ENCODE data around the gene TOR1AIP1. TPM values are rescaled to one million over a fixed set of nuclear protein-coding genes. Genes with fewer than 3 reads are reported as not detected.
A peak's percentile ranks its signal among the peaks of the same experiment; 100 is the strongest.

TOR1AIP1 gene
- total RNA-seq, 1 experiment from 2014 or later = 17.3 TPM

DNA sequence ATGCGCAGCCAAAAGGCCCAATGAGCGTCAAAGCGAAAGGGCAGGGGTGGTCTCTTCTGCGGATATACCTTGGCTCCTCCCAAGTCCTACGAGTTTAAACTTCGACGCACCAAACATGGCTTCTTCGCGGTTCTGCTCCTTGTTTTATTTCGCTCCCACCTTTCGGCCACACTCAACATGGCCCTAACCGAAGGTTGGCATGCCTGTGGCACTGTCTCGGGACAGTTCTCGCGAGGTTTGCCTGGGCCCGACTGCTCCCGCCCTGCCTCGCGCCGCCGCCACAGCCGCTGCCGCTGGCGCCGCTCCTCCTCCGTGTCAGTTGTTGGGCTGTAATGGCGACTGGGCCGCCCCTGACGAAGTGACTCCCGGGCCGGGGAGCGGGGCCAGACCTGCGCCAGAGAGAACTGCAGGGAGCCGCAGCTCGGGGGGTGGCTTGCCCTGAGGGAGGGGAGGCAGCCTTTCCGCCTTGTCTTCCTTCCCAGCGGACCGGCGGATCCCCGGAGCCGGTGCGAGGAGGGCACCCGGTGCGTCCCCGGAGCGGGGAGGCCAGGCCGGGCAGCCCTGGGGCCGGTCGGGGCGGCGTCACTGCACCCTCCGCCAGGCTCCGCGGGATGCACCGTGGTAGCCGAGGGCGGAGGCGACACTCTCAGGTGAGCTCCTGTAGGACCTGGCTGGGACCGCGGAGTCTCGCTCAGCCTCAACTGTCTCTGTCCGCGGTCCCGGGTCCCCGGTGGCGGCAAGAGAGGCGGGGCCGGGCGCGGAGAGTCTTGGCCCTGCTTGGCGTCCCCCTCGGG lies 72.6 kb downstream of the TOR1AIP1 start, which contains the start of gene CEP350 (continued):
- TF ChIP-seq, protein P1, sequence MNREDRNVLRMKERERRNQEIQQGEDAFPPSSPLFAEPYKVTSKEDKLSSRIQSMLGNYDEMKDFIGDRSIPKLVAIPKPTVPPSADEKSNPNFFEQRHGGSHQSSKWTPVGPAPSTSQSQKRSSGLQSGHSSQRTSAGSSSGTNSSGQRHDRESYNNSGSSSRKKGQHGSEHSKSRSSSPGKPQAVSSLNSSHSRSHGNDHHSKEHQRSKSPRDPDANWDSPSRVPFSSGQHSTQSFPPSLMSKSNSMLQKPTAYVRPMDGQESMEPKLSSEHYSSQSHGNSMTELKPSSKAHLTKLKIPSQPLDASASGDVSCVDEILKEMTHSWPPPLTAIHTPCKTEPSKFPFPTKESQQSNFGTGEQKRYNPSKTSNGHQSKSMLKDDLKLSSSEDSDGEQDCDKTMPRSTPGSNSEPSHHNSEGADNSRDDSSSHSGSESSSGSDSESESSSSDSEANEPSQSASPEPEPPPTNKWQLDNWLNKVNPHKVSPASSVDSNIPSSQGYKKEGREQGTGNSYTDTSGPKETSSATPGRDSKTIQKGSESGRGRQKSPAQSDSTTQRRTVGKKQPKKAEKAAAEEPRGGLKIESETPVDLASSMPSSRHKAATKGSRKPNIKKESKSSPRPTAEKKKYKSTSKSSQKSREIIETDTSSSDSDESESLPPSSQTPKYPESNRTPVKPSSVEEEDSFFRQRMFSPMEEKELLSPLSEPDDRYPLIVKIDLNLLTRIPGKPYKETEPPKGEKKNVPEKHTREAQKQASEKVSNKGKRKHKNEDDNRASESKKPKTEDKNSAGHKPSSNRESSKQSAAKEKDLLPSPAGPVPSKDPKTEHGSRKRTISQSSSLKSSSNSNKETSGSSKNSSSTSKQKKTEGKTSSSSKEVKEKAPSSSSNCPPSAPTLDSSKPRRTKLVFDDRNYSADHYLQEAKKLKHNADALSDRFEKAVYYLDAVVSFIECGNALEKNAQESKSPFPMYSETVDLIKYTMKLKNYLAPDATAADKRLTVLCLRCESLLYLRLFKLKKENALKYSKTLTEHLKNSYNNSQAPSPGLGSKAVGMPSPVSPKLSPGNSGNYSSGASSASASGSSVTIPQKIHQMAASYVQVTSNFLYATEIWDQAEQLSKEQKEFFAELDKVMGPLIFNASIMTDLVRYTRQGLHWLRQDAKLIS (CRISPR knock-in tag; IDR thresholded peaks at IDR 0.05; ENCODE audit: borderline replicate concordance) = no peak; the same call in 1 of the 2 replicates
- TF ChIP-seq JUN (CRISPR knock-in tag; IDR thresholded peaks at IDR 0.05) = peak; percentile 39; the same call in 1 of the 2 replicates
- TF ChIP-seq, protein P2, sequence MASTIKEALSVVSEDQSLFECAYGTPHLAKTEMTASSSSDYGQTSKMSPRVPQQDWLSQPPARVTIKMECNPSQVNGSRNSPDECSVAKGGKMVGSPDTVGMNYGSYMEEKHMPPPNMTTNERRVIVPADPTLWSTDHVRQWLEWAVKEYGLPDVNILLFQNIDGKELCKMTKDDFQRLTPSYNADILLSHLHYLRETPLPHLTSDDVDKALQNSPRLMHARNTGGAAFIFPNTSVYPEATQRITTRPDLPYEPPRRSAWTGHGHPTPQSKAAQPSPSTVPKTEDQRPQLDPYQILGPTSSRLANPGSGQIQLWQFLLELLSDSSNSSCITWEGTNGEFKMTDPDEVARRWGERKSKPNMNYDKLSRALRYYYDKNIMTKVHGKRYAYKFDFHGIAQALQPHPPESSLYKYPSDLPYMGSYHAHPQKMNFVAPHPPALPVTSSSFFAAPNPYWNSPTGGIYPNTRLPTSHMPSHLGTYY (CRISPR knock-in tag; IDR thresholded peaks at IDR 0.05) = no peak
- no peak for TF ChIP-seq ZNF121 (CRISPR knock-in tag; IDR thresholded peaks at IDR 0.05)
- TF ChIP-seq, protein P3, sequence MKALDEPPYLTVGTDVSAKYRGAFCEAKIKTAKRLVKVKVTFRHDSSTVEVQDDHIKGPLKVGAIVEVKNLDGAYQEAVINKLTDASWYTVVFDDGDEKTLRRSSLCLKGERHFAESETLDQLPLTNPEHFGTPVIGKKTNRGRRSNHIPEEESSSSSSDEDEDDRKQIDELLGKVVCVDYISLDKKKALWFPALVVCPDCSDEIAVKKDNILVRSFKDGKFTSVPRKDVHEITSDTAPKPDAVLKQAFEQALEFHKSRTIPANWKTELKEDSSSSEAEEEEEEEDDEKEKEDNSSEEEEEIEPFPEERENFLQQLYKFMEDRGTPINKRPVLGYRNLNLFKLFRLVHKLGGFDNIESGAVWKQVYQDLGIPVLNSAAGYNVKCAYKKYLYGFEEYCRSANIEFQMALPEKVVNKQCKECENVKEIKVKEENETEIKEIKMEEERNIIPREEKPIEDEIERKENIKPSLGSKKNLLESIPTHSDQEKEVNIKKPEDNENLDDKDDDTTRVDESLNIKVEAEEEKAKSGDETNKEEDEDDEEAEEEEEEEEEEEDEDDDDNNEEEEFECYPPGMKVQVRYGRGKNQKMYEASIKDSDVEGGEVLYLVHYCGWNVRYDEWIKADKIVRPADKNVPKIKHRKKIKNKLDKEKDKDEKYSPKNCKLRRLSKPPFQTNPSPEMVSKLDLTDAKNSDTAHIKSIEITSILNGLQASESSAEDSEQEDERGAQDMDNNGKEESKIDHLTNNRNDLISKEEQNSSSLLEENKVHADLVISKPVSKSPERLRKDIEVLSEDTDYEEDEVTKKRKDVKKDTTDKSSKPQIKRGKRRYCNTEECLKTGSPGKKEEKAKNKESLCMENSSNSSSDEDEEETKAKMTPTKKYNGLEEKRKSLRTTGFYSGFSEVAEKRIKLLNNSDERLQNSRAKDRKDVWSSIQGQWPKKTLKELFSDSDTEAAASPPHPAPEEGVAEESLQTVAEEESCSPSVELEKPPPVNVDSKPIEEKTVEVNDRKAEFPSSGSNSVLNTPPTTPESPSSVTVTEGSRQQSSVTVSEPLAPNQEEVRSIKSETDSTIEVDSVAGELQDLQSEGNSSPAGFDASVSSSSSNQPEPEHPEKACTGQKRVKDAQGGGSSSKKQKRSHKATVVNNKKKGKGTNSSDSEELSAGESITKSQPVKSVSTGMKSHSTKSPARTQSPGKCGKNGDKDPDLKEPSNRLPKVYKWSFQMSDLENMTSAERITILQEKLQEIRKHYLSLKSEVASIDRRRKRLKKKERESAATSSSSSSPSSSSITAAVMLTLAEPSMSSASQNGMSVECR (CRISPR knock-in tag; IDR thresholded peaks at IDR 0.05; ENCODE audit: borderline replicate concordance) = peak; percentile 73
- peak; percentile 18; the same call in 1 of the 2 replicates for TF ChIP-seq ETV6 (CRISPR knock-in tag; IDR thresholded peaks at IDR 0.05)
- TF ChIP-seq, protein P4, sequence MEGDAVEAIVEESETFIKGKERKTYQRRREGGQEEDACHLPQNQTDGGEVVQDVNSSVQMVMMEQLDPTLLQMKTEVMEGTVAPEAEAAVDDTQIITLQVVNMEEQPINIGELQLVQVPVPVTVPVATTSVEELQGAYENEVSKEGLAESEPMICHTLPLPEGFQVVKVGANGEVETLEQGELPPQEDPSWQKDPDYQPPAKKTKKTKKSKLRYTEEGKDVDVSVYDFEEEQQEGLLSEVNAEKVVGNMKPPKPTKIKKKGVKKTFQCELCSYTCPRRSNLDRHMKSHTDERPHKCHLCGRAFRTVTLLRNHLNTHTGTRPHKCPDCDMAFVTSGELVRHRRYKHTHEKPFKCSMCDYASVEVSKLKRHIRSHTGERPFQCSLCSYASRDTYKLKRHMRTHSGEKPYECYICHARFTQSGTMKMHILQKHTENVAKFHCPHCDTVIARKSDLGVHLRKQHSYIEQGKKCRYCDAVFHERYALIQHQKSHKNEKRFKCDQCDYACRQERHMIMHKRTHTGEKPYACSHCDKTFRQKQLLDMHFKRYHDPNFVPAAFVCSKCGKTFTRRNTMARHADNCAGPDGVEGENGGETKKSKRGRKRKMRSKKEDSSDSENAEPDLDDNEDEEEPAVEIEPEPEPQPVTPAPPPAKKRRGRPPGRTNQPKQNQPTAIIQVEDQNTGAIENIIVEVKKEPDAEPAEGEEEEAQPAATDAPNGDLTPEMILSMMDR (IDR thresholded peaks at IDR 0.05) = no peak
- peak; percentile 90 for TF ChIP-seq MYBL2 (CRISPR knock-in tag; IDR thresholded peaks at IDR 0.05)
- no peak for TF ChIP-seq NR1H2 (CRISPR knock-in tag; IDR thresholded peaks at IDR 0.05)
- TF ChIP-seq CREB1 (CRISPR knock-in tag; IDR thresholded peaks at IDR 0.05) = no peak; the same call in 1 of the 2 replicates
- TF ChIP-seq, protein P5, sequence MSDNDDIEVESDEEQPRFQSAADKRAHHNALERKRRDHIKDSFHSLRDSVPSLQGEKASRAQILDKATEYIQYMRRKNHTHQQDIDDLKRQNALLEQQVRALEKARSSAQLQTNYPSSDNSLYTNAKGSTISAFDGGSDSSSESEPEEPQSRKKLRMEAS (CRISPR knock-in tag; IDR thresholded peaks at IDR 0.05) = peak; percentile 50
- TF ChIP-seq MXD4 (CRISPR knock-in tag; IDR thresholded peaks at IDR 0.05; ENCODE audit: borderline replicate concordance) = no peak
- TF ChIP-seq, protein P6, sequence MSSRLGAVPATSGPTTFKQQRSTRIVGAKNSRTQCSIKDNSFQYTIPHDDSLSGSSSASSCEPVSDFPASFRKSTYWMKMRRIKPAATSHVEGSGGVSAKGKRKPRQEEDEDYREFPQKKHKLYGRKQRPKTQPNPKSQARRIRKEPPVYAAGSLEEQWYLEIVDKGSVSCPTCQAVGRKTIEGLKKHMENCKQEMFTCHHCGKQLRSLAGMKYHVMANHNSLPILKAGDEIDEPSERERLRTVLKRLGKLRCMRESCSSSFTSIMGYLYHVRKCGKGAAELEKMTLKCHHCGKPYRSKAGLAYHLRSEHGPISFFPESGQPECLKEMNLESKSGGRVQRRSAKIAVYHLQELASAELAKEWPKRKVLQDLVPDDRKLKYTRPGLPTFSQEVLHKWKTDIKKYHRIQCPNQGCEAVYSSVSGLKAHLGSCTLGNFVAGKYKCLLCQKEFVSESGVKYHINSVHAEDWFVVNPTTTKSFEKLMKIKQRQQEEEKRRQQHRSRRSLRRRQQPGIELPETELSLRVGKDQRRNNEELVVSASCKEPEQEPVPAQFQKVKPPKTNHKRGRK (CRISPR knock-in tag; IDR thresholded peaks at IDR 0.05; ENCODE audit: borderline replicate concordance) = no peak
- TF ChIP-seq, protein P7, sequence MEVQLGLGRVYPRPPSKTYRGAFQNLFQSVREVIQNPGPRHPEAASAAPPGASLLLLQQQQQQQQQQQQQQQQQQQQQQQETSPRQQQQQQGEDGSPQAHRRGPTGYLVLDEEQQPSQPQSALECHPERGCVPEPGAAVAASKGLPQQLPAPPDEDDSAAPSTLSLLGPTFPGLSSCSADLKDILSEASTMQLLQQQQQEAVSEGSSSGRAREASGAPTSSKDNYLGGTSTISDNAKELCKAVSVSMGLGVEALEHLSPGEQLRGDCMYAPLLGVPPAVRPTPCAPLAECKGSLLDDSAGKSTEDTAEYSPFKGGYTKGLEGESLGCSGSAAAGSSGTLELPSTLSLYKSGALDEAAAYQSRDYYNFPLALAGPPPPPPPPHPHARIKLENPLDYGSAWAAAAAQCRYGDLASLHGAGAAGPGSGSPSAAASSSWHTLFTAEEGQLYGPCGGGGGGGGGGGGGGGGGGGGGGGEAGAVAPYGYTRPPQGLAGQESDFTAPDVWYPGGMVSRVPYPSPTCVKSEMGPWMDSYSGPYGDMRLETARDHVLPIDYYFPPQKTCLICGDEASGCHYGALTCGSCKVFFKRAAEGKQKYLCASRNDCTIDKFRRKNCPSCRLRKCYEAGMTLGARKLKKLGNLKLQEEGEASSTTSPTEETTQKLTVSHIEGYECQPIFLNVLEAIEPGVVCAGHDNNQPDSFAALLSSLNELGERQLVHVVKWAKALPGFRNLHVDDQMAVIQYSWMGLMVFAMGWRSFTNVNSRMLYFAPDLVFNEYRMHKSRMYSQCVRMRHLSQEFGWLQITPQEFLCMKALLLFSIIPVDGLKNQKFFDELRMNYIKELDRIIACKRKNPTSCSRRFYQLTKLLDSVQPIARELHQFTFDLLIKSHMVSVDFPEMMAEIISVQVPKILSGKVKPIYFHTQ (CRISPR knock-in tag; IDR thresholded peaks at IDR 0.05) = no peak
- no peak for TF ChIP-seq EMX1 (CRISPR knock-in tag; IDR thresholded peaks at IDR 0.05)
- no peak for TF ChIP-seq ZNF671 (CRISPR knock-in tag; IDR thresholded peaks at IDR 0.05)
- TF ChIP-seq GTF2I (CRISPR knock-in tag; conservative IDR thresholded peaks at IDR 0.05) = no peak
- TF ChIP-seq SOX15 (CRISPR knock-in tag; IDR thresholded peaks at IDR 0.05) = no peak
- no peak for TF ChIP-seq RORB (CRISPR knock-in tag; IDR thresholded peaks at IDR 0.05)
- TF ChIP-seq, protein P8, sequence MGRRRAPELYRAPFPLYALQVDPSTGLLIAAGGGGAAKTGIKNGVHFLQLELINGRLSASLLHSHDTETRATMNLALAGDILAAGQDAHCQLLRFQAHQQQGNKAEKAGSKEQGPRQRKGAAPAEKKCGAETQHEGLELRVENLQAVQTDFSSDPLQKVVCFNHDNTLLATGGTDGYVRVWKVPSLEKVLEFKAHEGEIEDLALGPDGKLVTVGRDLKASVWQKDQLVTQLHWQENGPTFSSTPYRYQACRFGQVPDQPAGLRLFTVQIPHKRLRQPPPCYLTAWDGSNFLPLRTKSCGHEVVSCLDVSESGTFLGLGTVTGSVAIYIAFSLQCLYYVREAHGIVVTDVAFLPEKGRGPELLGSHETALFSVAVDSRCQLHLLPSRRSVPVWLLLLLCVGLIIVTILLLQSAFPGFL (CRISPR knock-in tag; IDR thresholded peaks at IDR 0.05; ENCODE audit: borderline replicate concordance) = no peak

All from WTC11 (cell line).